GM21515 (cell line): ENCODE results near the gene CDON.
"Not testable (repeated sequence)": the region's sequence is repeated elsewhere in the genome, so short reads cannot be mapped to it uniquely, and the experiment has no call there.

Experiments used
- ATAC-seq: cut with Tn5 transposase; IDR thresholded peaks from one replicate; pipeline ENCODE4 v1.9.1; 2021; ENCODE audit not compliant: unreplicated experiment

The CDON gene

GRCh38 chr11:126051117-126051516, 11.5 kb downstream of the CDON start:
- ATAC-seq: no peak

- ATAC-seq: no peak
These were observed 13.5 kb downstream of the CDON start for GRCh38 chr11:126049159-126049558.

GRCh38 chr11:126048197-126048596, 14.5 kb downstream of the CDON start:
- no peak for ATAC-seq

- no peak for ATAC-seq
These were observed 16.0 kb downstream of the CDON start for GRCh38 chr11:126046570-126047195.

- no peak for ATAC-seq
These were observed 23.0 kb downstream of the CDON start for GRCh38 chr11:126039485-126040271.

GRCh38 chr11:126035718-126036117, 26.9 kb downstream of the CDON start:
- no peak for ATAC-seq

GRCh38 chr11:126034933-126035425, 27.7 kb downstream of the CDON start:
- no peak for ATAC-seq

GRCh38 chr11:126034039-126034932, 28.4 kb downstream of the CDON start:
- no peak for ATAC-seq

GRCh38 chr11:126032375-126032774, 30.3 kb downstream of the CDON start:
- ATAC-seq: no peak

GRCh38 chr11:126029805-126030204, 32.9 kb downstream of the CDON start:
- ATAC-seq: no peak

GRCh38 chr11:126029237-126029636, 33.4 kb downstream of the CDON start:
- no peak for ATAC-seq

- not testable (repeated sequence) for ATAC-seq
These were observed 34.1 kb downstream of the CDON start for GRCh38 chr11:126028534-126028933.

- no peak for ATAC-seq
These were observed 36.1 kb downstream of the CDON start for GRCh38 chr11:126026579-126026978.

- ATAC-seq: no peak
These were observed 36.8 kb downstream of the CDON start for GRCh38 chr11:126025822-126026221.

- no peak for ATAC-seq
These were observed 38.5 kb downstream of the CDON start for GRCh38 chr11:126024123-126024522.

- ATAC-seq: no peak
These were observed 49.8 kb downstream of the CDON start for GRCh38 chr11:126012852-126013251.

- no peak for ATAC-seq
These were observed 50.9 kb downstream of the CDON start for GRCh38 chr11:126011754-126012153.

GRCh38 chr11:126011265-126011664, 51.4 kb downstream of the CDON start:
- no peak for ATAC-seq

- no peak for ATAC-seq
These were observed 53.7 kb downstream of the CDON start for GRCh38 chr11:126008956-126009355.

GRCh38 chr11:126007238-126007637, 55.4 kb downstream of the CDON start:
- ATAC-seq: no peak

- no peak for ATAC-seq
These were observed 56.6 kb downstream of the CDON start for GRCh38 chr11:126006068-126006467.
